WTC11 (cell line): ENCODE results near the gene CDC42EP4. TPM values are rescaled to one million over a fixed set of nuclear protein-coding genes. Genes with fewer than 3 reads are reported as not detected.

Experiments
- ATAC-seq: fragments of 200-7000 bp; cut with Tn5 transposase; 2 replicates; pipeline ENCODE4 v1.10.0; 2021; ENCODE audit warnings: mild to moderate bottlenecking, moderate library complexity
- CTCF ChIA-PET: fragments of 300-600 bp; sonication (Branson Sonifier 250); formaldehyde crosslinking; loops from one replicate; lab custom pipeline; 2021; ENCODE audit warnings: antibody characterized with exemption; lab: Charles Lee
- POLR2A ChIA-PET: fragments of 350-600 bp; sonication (Branson Sonifier 250); formaldehyde crosslinking; loops from one replicate; lab custom pipeline; 2021; ENCODE audit warnings: antibody characterized with exemption; lab: Charles Lee
- DNase-seq: peaks from one replicate; pipeline ENCODE4 v3.0.0; 2021; ENCODE audit warnings: low spot score
- H3K27ac Mint-ChIP-seq: 2 replicates; pipeline ENCODE4 v1.8.0; 2021; ENCODE audit warnings: mixed read lengths
- H3K27me3 Mint-ChIP-seq: 2 replicates; pipeline ENCODE4 v1.8.0; 2021; ENCODE audit warnings: low read depth, mild to moderate bottlenecking, moderate library complexity, mixed read lengths
- H3K36me3 Mint-ChIP-seq: 2 replicates; pipeline ENCODE4 v1.8.0; 2021; ENCODE audit warnings: mixed read lengths
- H3K4me1 Mint-ChIP-seq: 2 replicates; pipeline ENCODE4 v1.8.0; 2022; ENCODE audit warnings: mixed read lengths
- H3K4me3 Mint-ChIP-seq: 2 replicates; pipeline ENCODE4 v1.8.0; 2021; ENCODE audit warnings: mild to moderate bottlenecking, moderate library complexity, mixed read lengths
- H3K9me3 Mint-ChIP-seq: 2 replicates; pipeline ENCODE4 v1.8.0; 2021; ENCODE audit warnings: mixed read lengths
- ATF2 ChIP-seq: sonication (generic); formaldehyde crosslinking; IDR thresholded peaks from 2 replicates; pipeline ENCODE4 v1.8.1; 2022; ENCODE audit warnings: low read depth, missing genetic modification reagents, borderline replicate concordance
- ERG ChIP-seq: fragments of 250-450 bp; sonication (Bioruptor Pico); IDR thresholded peaks from 2 replicates; pipeline ENCODE4 v1.8.0; 2021; ENCODE audit warnings: mild to moderate bottlenecking
- ETV6 ChIP-seq: sonication (generic); formaldehyde crosslinking; IDR thresholded peaks from 2 replicates; pipeline ENCODE4 v1.8.1; 2022; ENCODE audit warnings: mild to moderate bottlenecking, missing genetic modification reagents
- FOXP1 ChIP-seq: sonication (generic); formaldehyde crosslinking; IDR thresholded peaks from 2 replicates; pipeline ENCODE4 v1.8.0; 2022; ENCODE audit warnings: missing genetic modification reagents, mild to moderate bottlenecking, moderate library complexity, borderline replicate concordance
- HMGA2 ChIP-seq: fragments of 250-450 bp; sonication (Bioruptor Pico); IDR thresholded peaks from 2 replicates; pipeline ENCODE4 v1.4.0; 2021; ENCODE audit warnings: mild to moderate bottlenecking, moderate library complexity
- JAZF1 ChIP-seq: fragments of 250-450 bp; sonication (Bioruptor Pico); IDR thresholded peaks from 2 replicates; pipeline ENCODE4 v1.9.0; 2021; ENCODE audit warnings: moderate library complexity, mild to moderate bottlenecking, inconsistent platforms
- KAT7 ChIP-seq: sonication (generic); formaldehyde crosslinking; IDR thresholded peaks from 2 replicates; pipeline ENCODE4 v1.8.1; 2023; ENCODE audit warnings: missing genetic modification reagents, mild to moderate bottlenecking, borderline replicate concordance
- RELA ChIP-seq: sonication (generic); formaldehyde crosslinking; IDR thresholded peaks from 2 replicates; pipeline ENCODE4 v1.8.1; 2022; ENCODE audit warnings: missing genetic modification reagents, mild to moderate bottlenecking, borderline replicate concordance
- RORB ChIP-seq: fragments of 250-450 bp; sonication (Bioruptor Pico); IDR thresholded peaks from 2 replicates; pipeline ENCODE4 v1.9.0; 2021; ENCODE audit warnings: mild to moderate bottlenecking
- SMAD3 ChIP-seq: sonication (generic); formaldehyde crosslinking; IDR thresholded peaks from 2 replicates; pipeline ENCODE4 v1.8.0; 2022; ENCODE audit warnings: missing genetic modification reagents, mild to moderate bottlenecking, borderline replicate concordance
- SOX15 ChIP-seq: fragments of 250-450 bp; sonication (Bioruptor Pico); IDR thresholded peaks from 2 replicates; pipeline ENCODE4 v1.9.0; 2021; ENCODE audit warnings: mild to moderate bottlenecking
- ZNF121 ChIP-seq: sonication (generic); formaldehyde crosslinking; IDR thresholded peaks from 2 replicates; pipeline ENCODE4 v1.8.0; 2023; ENCODE audit warnings: missing genetic modification reagents
- ZNF219 ChIP-seq: sonication (generic); formaldehyde crosslinking; IDR thresholded peaks from 2 replicates; pipeline ENCODE4 v1.8.0; 2023; ENCODE audit warnings: missing genetic modification reagents, mild to moderate bottlenecking, borderline replicate concordance
- ZNF425 ChIP-seq: fragments of 250-450 bp; sonication (Bioruptor Pico); conservative IDR thresholded peaks from 2 replicates; pipeline ENCODE4 v1.9.0; 2021; ENCODE audit warnings: mild to moderate bottlenecking
- total RNA-seq: library from RNA; stranded (reverse); gene quantifications from 3 replicates; pipeline ENCODE4 v1.2.3, GENCODE V29; 2021
- TF ChIP-seq, protein P1 (sequence below): sonication (generic); formaldehyde crosslinking; conservative IDR thresholded peaks from 2 replicates; pipeline ENCODE4 v1.8.1; 2022; ENCODE audit warnings: mild to moderate bottlenecking, missing genetic modification reagents
- TF ChIP-seq, protein P2 (sequence below): sonication (generic); formaldehyde crosslinking; conservative IDR thresholded peaks from 2 replicates; pipeline ENCODE4 v1.8.1; 2023; ENCODE audit warnings: mild to moderate bottlenecking, low read depth, missing genetic modification reagents, moderate library complexity
- TF ChIP-seq, protein P3 (sequence below): sonication (generic); formaldehyde crosslinking; IDR thresholded peaks from 2 replicates; pipeline ENCODE4 v1.8.1; 2023; ENCODE audit warnings: mild to moderate bottlenecking, moderate library complexity, missing genetic modification reagents
- TF ChIP-seq, protein P4 (sequence below): fragments of 200-600 bp; IDR thresholded peaks from 2 replicates; pipeline ENCODE4 v1.8.0; 2022; ENCODE audit warnings: antibody characterized with exemption
- TF ChIP-seq, protein P5 (sequence below): sonication (generic); formaldehyde crosslinking; IDR thresholded peaks from 2 replicates; pipeline ENCODE4 v1.8.0; 2022; ENCODE audit warnings: mild to moderate bottlenecking, missing genetic modification reagents

Gene CDC42EP4
- total RNA-seq, 1 experiment from 2014 or later, result 18.8 TPM

DNA sequence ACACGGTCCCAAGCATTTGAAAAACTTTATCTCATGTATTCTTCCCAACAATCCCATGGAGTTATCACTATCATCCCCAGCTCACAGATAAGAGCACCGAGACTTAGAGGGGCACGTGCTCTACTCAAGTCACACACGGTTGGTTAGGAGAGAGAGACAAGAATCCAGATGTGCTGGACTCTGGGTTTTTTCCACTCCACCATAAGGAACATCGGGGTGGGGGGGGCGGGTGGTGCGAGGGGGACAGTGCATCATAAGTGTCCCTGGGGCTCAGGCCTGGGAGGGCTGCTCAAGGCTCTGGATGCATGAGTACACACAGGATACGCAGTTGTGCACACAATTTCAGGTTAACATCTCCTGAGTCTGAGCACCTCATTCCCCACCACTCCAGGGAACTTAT, 7.4 kb downstream of the CDC42EP4 start (continued):
- TF ChIP-seq RORB (CRISPR knock-in tag) (no peak), ETV6 (CRISPR knock-in tag) (no peak), FOXP1 (no peak), SMAD3 (CRISPR knock-in tag) (no peak), SOX15 (CRISPR knock-in tag) (no peak), KAT7 (CRISPR knock-in tag) (no peak), JAZF1 (CRISPR knock-in tag) (no peak), RELA (no peak)
- TF ChIP-seq, protein P1, sequence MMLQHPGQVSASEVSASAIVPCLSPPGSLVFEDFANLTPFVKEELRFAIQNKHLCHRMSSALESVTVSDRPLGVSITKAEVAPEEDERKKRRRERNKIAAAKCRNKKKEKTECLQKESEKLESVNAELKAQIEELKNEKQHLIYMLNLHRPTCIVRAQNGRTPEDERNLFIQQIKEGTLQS (CRISPR knock-in tag), result no peak
- TF ChIP-seq, protein P2, sequence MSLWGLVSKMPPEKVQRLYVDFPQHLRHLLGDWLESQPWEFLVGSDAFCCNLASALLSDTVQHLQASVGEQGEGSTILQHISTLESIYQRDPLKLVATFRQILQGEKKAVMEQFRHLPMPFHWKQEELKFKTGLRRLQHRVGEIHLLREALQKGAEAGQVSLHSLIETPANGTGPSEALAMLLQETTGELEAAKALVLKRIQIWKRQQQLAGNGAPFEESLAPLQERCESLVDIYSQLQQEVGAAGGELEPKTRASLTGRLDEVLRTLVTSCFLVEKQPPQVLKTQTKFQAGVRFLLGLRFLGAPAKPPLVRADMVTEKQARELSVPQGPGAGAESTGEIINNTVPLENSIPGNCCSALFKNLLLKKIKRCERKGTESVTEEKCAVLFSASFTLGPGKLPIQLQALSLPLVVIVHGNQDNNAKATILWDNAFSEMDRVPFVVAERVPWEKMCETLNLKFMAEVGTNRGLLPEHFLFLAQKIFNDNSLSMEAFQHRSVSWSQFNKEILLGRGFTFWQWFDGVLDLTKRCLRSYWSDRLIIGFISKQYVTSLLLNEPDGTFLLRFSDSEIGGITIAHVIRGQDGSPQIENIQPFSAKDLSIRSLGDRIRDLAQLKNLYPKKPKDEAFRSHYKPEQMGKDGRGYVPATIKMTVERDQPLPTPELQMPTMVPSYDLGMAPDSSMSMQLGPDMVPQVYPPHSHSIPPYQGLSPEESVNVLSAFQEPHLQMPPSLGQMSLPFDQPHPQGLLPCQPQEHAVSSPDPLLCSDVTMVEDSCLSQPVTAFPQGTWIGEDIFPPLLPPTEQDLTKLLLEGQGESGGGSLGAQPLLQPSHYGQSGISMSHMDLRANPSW (CRISPR knock-in tag), result no peak

- DNase-seq (no peak), ATAC-seq (no peak)
- Mint-ChIP-seq H3K27ac (0 out of 2 replicates have a peak overlapping the region, but pooled peaks have one; percentile 44), H3K4me3 (no peak overlapping the region), H3K36me3 (peaks cover 3% of the 10 kb centered on the region; the same call in 1 of the 2 replicates), H3K9me3 (no peaks in the 10 kb centered on the region), H3K27me3 (no peaks in the 10 kb centered on the region), H3K4me1 (peaks cover 37% of the 10 kb centered on the region)
- TF ChIP-seq HMGA2 (CRISPR knock-in tag) (no peak), ATF2 (no peak), ERG (CRISPR knock-in tag) (no peak), ZNF425 (CRISPR knock-in tag) (no peak), ZNF219 (CRISPR knock-in tag) (no peak), ZNF121 (CRISPR knock-in tag) (no peak)
- TF ChIP-seq, protein P3, sequence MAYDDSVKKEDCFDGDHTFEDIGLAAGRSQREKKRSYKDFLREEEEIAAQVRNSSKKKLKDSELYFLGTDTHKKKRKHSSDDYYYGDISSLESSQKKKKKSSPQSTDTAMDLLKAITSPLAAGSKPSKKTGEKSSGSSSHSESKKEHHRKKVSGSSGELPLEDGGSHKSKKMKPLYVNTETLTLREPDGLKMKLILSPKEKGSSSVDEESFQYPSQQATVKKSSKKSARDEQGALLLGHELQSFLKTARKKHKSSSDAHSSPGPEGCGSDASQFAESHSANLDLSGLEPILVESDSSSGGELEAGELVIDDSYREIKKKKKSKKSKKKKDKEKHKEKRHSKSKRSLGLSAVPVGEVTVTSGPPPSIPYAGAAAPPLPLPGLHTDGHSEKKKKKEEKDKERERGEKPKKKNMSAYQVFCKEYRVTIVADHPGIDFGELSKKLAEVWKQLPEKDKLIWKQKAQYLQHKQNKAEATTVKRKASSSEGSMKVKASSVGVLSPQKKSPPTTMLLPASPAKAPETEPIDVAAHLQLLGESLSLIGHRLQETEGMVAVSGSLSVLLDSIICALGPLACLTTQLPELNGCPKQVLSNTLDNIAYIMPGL (CRISPR knock-in tag), result no peak
- TF ChIP-seq, protein P4, sequence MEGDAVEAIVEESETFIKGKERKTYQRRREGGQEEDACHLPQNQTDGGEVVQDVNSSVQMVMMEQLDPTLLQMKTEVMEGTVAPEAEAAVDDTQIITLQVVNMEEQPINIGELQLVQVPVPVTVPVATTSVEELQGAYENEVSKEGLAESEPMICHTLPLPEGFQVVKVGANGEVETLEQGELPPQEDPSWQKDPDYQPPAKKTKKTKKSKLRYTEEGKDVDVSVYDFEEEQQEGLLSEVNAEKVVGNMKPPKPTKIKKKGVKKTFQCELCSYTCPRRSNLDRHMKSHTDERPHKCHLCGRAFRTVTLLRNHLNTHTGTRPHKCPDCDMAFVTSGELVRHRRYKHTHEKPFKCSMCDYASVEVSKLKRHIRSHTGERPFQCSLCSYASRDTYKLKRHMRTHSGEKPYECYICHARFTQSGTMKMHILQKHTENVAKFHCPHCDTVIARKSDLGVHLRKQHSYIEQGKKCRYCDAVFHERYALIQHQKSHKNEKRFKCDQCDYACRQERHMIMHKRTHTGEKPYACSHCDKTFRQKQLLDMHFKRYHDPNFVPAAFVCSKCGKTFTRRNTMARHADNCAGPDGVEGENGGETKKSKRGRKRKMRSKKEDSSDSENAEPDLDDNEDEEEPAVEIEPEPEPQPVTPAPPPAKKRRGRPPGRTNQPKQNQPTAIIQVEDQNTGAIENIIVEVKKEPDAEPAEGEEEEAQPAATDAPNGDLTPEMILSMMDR, result no peak
- TF ChIP-seq, protein P5, sequence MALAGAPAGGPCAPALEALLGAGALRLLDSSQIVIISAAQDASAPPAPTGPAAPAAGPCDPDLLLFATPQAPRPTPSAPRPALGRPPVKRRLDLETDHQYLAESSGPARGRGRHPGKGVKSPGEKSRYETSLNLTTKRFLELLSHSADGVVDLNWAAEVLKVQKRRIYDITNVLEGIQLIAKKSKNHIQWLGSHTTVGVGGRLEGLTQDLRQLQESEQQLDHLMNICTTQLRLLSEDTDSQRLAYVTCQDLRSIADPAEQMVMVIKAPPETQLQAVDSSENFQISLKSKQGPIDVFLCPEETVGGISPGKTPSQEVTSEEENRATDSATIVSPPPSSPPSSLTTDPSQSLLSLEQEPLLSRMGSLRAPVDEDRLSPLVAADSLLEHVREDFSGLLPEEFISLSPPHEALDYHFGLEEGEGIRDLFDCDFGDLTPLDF (CRISPR knock-in tag), result no peak
- CTCF ChIA-PET, result interaction anchor here (1.2 to 1.9 kb wide), 3 partner anchors 9 to 68 kb away, joined by 3 to 14 read pairs (median 5); partner anchors contain the start of gene CDC42EP4
- POLR2A ChIA-PET, result no interaction called here
These were observed 9.6 kb downstream of the CDC42EP4 start for GRCh38 chr17:73302189-73302588.
